ENCODE results near the gene FDXR.

The FDXR gene

GRCh38 chr17:74853048-74853397 lies 19.8 kb downstream of the FDXR start:
- Mint-ChIP-seq H3K4me1 (peaks cover 12% of the 10 kb centered on the region), H3K9me3 (no peaks in the 10 kb centered on the region), H3K4me3 (peak overlapping the region; percentile 66), H3K27ac (no peak overlapping the region), H3K36me3 (no peaks in the 10 kb centered on the region), H3K27me3 (peaks cover 90% of the 10 kb centered on the region)
- no peak for DNase-seq
- CTCF ChIA-PET, result interaction anchor here (0.9 to 1.5 kb wide), 3 partner anchors 9 to 106 kb away, joined by 3 to 8 read pairs (median 3); no protein-coding TSS in a partner anchor

- Mint-ChIP-seq H3K27ac (no peak overlapping the region), H3K4me3 (peak overlapping the region; percentile 66), H3K36me3 (no peaks in the 10 kb centered on the region), H3K9me3 (no peaks in the 10 kb centered on the region), H3K4me1 (peaks cover 12% of the 10 kb centered on the region), H3K27me3 (peaks cover 84% of the 10 kb centered on the region)
- CTCF ChIA-PET, result interaction anchor here (0.6 to 1.5 kb wide), 5 partner anchors 10 to 398 kb away, joined by 3 to 8 read pairs (median 3); no protein-coding TSS in a partner anchor
- peak; percentile 80 for DNase-seq
Observed at GRCh38 chr17:74852237-74853047, 20.4 kb downstream of the FDXR start.

GRCh38 chr17:74851612-74852236 lies 21.1 kb downstream of the FDXR start:
- H3K9me3 Mint-ChIP-seq, result no peaks in the 10 kb centered on the region
- no peaks in the 10 kb centered on the region for H3K36me3 Mint-ChIP-seq
- no peak for DNase-seq
- H3K27me3 Mint-ChIP-seq, result peaks cover 77% of the 10 kb centered on the region
- no peak overlapping the region for H3K4me3 Mint-ChIP-seq
- CTCF ChIA-PET, result interaction anchor here (0.6 to 1.5 kb wide), 4 partner anchors 10 to 397 kb away, joined by 3 to 8 read pairs (median 3); no protein-coding TSS in a partner anchor
- peaks cover 12% of the 10 kb centered on the region for H3K4me1 Mint-ChIP-seq
- H3K27ac Mint-ChIP-seq, result no peak overlapping the region

GRCh38 chr17:74850914-74851313 lies 21.9 kb downstream of the FDXR start:
- no peak overlapping the region for H3K27ac Mint-ChIP-seq
- peaks cover 12% of the 10 kb centered on the region for H3K4me1 Mint-ChIP-seq
- H3K27me3 Mint-ChIP-seq, result peaks cover 69% of the 10 kb centered on the region
- no peak for DNase-seq
- no peaks in the 10 kb centered on the region for H3K9me3 Mint-ChIP-seq
- H3K4me3 Mint-ChIP-seq, result no peak overlapping the region
- CTCF ChIA-PET, result interaction anchor here (0.9 to 1.2 kb wide), 2 partner anchors 11 to 60 kb away, joined by 4 read pairs; no protein-coding TSS in a partner anchor
- H3K36me3 Mint-ChIP-seq, result no peaks in the 10 kb centered on the region

- no peak for DNase-seq
- Mint-ChIP-seq H3K27me3 (peaks cover 66% of the 10 kb centered on the region), H3K36me3 (no peaks in the 10 kb centered on the region), H3K4me3 (no peak overlapping the region), H3K9me3 (no peaks in the 10 kb centered on the region), H3K27ac (no peak overlapping the region), H3K4me1 (peaks cover 12% of the 10 kb centered on the region)
- CTCF ChIA-PET, result interaction anchor here (0.9 to 1.2 kb wide), 3 partner anchors 10 to 59 kb away, joined by 3 to 4 read pairs (median 4); no protein-coding TSS in a partner anchor
Observed at GRCh38 chr17:74850310-74850709, 22.5 kb downstream of the FDXR start.

- Mint-ChIP-seq H3K9me3 (no peaks in the 10 kb centered on the region), H3K27me3 (peaks cover 58% of the 10 kb centered on the region), H3K36me3 (no peaks in the 10 kb centered on the region), H3K4me3 (no peak overlapping the region), H3K27ac (no peak overlapping the region), H3K4me1 (peaks cover 10% of the 10 kb centered on the region)
- CTCF ChIA-PET, result interaction anchor here (1.4 to 1.9 kb wide), 2 partner anchors 15 to 58 kb away, joined by 3 to 4 read pairs; no protein-coding TSS in a partner anchor
- no peak for DNase-seq
Observed at GRCh38 chr17:74848656-74849399, 24.0 kb downstream of the FDXR start.

GRCh38 chr17:74846621-74847020 lies 26.2 kb downstream of the FDXR start:
- Mint-ChIP-seq H3K27ac (no peak overlapping the region), H3K4me1 (peaks cover 4% of the 10 kb centered on the region), H3K9me3 (no peaks in the 10 kb centered on the region), H3K4me3 (no peak overlapping the region), H3K36me3 (peaks cover 2% of the 10 kb centered on the region), H3K27me3 (peaks cover 60% of the 10 kb centered on the region)
- no peak for DNase-seq
- CTCF ChIA-PET, result no interaction called here

- DNase-seq, result no peak
- H3K4me3 Mint-ChIP-seq, result no peak overlapping the region
- peaks cover 2% of the 10 kb centered on the region for H3K36me3 Mint-ChIP-seq
- peaks cover 13% of the 10 kb centered on the region for H3K4me1 Mint-ChIP-seq
- H3K9me3 Mint-ChIP-seq, result no peaks in the 10 kb centered on the region
- H3K27me3 Mint-ChIP-seq, result peaks cover 44% of the 10 kb centered on the region
- no peak overlapping the region for H3K27ac Mint-ChIP-seq
- CTCF ChIA-PET, result interaction anchor here (0.9 to 3.3 kb wide), 6 partner anchors 11 to 107 kb away, joined by 3 to 22 read pairs (median 5); no protein-coding TSS in a partner anchor
Observed at GRCh38 chr17:74843352-74843627, 29.5 kb downstream of the FDXR start.

- H3K27me3 Mint-ChIP-seq, result peaks cover 44% of the 10 kb centered on the region
- no peaks in the 10 kb centered on the region for H3K9me3 Mint-ChIP-seq
- peaks cover 13% of the 10 kb centered on the region for H3K4me1 Mint-ChIP-seq
- H3K36me3 Mint-ChIP-seq, result peaks cover 2% of the 10 kb centered on the region
- no peak overlapping the region for H3K4me3 Mint-ChIP-seq
- no peak for DNase-seq
- no peak overlapping the region for H3K27ac Mint-ChIP-seq
- CTCF ChIA-PET, result interaction anchor here (0.9 to 3.3 kb wide), 6 partner anchors 11 to 106 kb away, joined by 3 to 22 read pairs (median 5); no protein-coding TSS in a partner anchor
Observed at GRCh38 chr17:74842599-74843351, 30.0 kb downstream of the FDXR start.

- peaks cover 44% of the 10 kb centered on the region for H3K27me3 Mint-ChIP-seq
- H3K9me3 Mint-ChIP-seq, result no peaks in the 10 kb centered on the region
- DNase-seq, result no peak
- CTCF ChIA-PET, result interaction anchor here (0.9 to 3.3 kb wide), 6 partner anchors 12 to 51 kb away, joined by 4 to 22 read pairs (median 6); no protein-coding TSS in a partner anchor
- H3K4me1 Mint-ChIP-seq, result peaks cover 13% of the 10 kb centered on the region
- H3K27ac Mint-ChIP-seq, result no peak overlapping the region
- peaks cover 2% of the 10 kb centered on the region for H3K36me3 Mint-ChIP-seq
- H3K4me3 Mint-ChIP-seq, result no peak overlapping the region
Observed at GRCh38 chr17:74842146-74842598, 30.6 kb downstream of the FDXR start.

GRCh38 chr17:74840989-74841666 lies 31.7 kb downstream of the FDXR start:
- Mint-ChIP-seq H3K36me3 (peaks cover 2% of the 10 kb centered on the region), H3K9me3 (no peaks in the 10 kb centered on the region), H3K27ac (no peak overlapping the region), H3K4me1 (peaks cover 13% of the 10 kb centered on the region), H3K4me3 (no peak overlapping the region), H3K27me3 (peaks cover 44% of the 10 kb centered on the region)
- CTCF ChIA-PET, result interaction anchor here (1.4 to 2.7 kb wide), 4 partner anchors 21 to 81 kb away, joined by 4 to 10 read pairs (median 7); no protein-coding TSS in a partner anchor
- DNase-seq, result no peak

GRCh38 chr17:74839990-74840852 lies 32.6 kb downstream of the FDXR start:
- no peak for DNase-seq
- CTCF ChIA-PET, result interaction anchor here (1.4 to 2.7 kb wide), 5 partner anchors 22 to 118 kb away, joined by 4 to 10 read pairs (median 6); no protein-coding TSS in a partner anchor
- Mint-ChIP-seq H3K27ac (no peak overlapping the region), H3K4me1 (peaks cover 13% of the 10 kb centered on the region), H3K27me3 (peaks cover 41% of the 10 kb centered on the region), H3K4me3 (no peak overlapping the region), H3K9me3 (no peaks in the 10 kb centered on the region), H3K36me3 (peaks cover 3% of the 10 kb centered on the region)

Measured in activated naive CD4-positive, alpha-beta T cell treated with anti-CD3 and anti-CD28 coated beads, Interleukin-2, amount 10 ng/mL, durations not matched to agents 7 days and 5 days (primary cell).